Peyer's patch (tissue), 4 donors: ENCODE results near the gene CGN.

Experiments used
- CTCF ChIP-seq, 6 experiments: fragments of 450-650 bp in 4 of 6; fragments of 200-600 bp in 2 of 6; sonication (generic) in 1 of 6; IDR thresholded peaks; one replicate each; pipeline ENCODE4 v1.5.1; 2017 to 2019; ENCODE audit warnings: antibody characterized with exemption in 6 of 6, mild to moderate bottlenecking in 3 of 6, moderate library complexity in 1 of 6
- POLR2A ChIP-seq, 2 donors: fragments of 450-650 bp; IDR thresholded peaks; one replicate each; pipeline ENCODE4 v1.5.1; 2017; ENCODE audit warnings: antibody characterized with exemption in 2 of 2, mild to moderate bottlenecking in 2 of 2, moderate library complexity in 2 of 2

- no peak for TF ChIP-seq POLR2A (IDR thresholded peaks at IDR 0.05)
- no peak for TF ChIP-seq CTCF (IDR thresholded peaks at IDR 0.05)
Observed at GRCh38 chr1:151536499-151536898, 25.3 kb downstream of the CGN start.
